IMR-90 (cell line): ENCODE measurements around the gene ZNHIT2. TPM values are rescaled to one million over a fixed set of nuclear protein-coding genes. Genes with fewer than 3 reads are reported as not detected.

Source experiments
- ATAC-seq: fragments of 200-7000 bp; cut with Tn5 transposase; 2 replicates; pipeline ENCODE4 v1.9.1; 2020; ENCODE audit warnings: low read depth, mild to moderate bottlenecking, moderate library complexity
- BruUV-seq: library from RNA; stranded (reverse); fragments of 400-500 nt; replicated peaks from 2 replicates; lab custom pipeline; 2021; lab: Mats Ljungman, UMichigan
- CTCF ChIA-PET: fragments of 300-600 bp; formaldehyde crosslinking; extraction: SDS; loops from one replicate; lab custom pipeline; 2021; ENCODE audit warnings: antibody characterized with exemption; lab: Yijun Ruan, JAX
- POLR2A ChIA-PET: fragments of 300-600 bp; sonication (Branson Sonifier 250); formaldehyde crosslinking; loops from one replicate; lab custom pipeline; 2022; ENCODE audit warnings: antibody characterized with exemption; ENCODE audit not compliant: unreplicated experiment; lab: Charles Lee
- DNase-seq: peaks from one replicate; pipeline ENCODE4 v3.0.0; 2013
- H2AFZ ChIP-seq: replicated peaks from 2 replicates; pipeline ENCODE3; 2013; ENCODE audit warnings: low read length, mild to moderate bottlenecking; ENCODE audit not compliant: poor library complexity
- H2AK5ac ChIP-seq: 2 replicates; pipeline ENCODE4 v1.6.1; 2013; ENCODE audit warnings: low read depth, low read length, inconsistent platforms
- H2AK9ac ChIP-seq: replicated peaks from 2 replicates; pipeline ENCODE3; 2013; ENCODE audit warnings: mild to moderate bottlenecking, low read depth, low read length, moderate library complexity; ENCODE audit not compliant: poor library complexity
- H2BK120ac ChIP-seq: 2 replicates; pipeline ENCODE4 v1.6.1; 2013; ENCODE audit warnings: low read depth, low read length, inconsistent platforms
- H2BK15ac ChIP-seq: 3 replicates; pipeline ENCODE4 v1.6.1; 2013; ENCODE audit warnings: low read depth, low read length, inconsistent platforms
- H2BK20ac ChIP-seq: 2 replicates; pipeline ENCODE4 v1.6.1; 2013; ENCODE audit warnings: low read depth, mild to moderate bottlenecking, inconsistent platforms, low read length, moderate library complexity
- H2BK5ac ChIP-seq: 2 replicates; pipeline ENCODE4 v1.6.1; 2013; ENCODE audit warnings: mild to moderate bottlenecking, low read depth, low read length, inconsistent platforms; ENCODE audit not compliant: poor library complexity, severe bottlenecking
- H3K14ac ChIP-seq: replicated peaks from 2 replicates; pipeline ENCODE4 v1.6.1; 2013; ENCODE audit warnings: low read depth, low read length, inconsistent platforms
- H3K18ac ChIP-seq: 2 replicates; pipeline ENCODE4 v1.6.1; 2013; ENCODE audit warnings: low read depth, low read length, control low read depth
- H3K23ac ChIP-seq: 2 replicates; pipeline ENCODE4 v1.6.1; 2013; ENCODE audit warnings: low read depth, low read length, inconsistent platforms
- H3K27ac ChIP-seq: 2 replicates; pipeline ENCODE4 v1.5.1; 2013; ENCODE audit warnings: mild to moderate bottlenecking, control low read depth, low read length; ENCODE audit not compliant: insufficient read depth
- H3K27me3 ChIP-seq: 2 replicates; pipeline ENCODE4 v1.6.1; 2013; ENCODE audit warnings: low read length; ENCODE audit not compliant: control insufficient read depth, insufficient read depth
- H3K36me3 ChIP-seq: 2 replicates; pipeline ENCODE4 v1.6.1; 2013; ENCODE audit warnings: low read length, mixed read lengths; ENCODE audit not compliant: control insufficient read depth, insufficient read depth
- H3K4ac ChIP-seq: 2 replicates; pipeline ENCODE4 v1.6.1; 2013; ENCODE audit warnings: low read depth, low read length, inconsistent platforms
- H3K4me1 ChIP-seq: 2 replicates; pipeline ENCODE4 v1.6.1; 2013; ENCODE audit warnings: low read length, mixed read lengths; ENCODE audit not compliant: control insufficient read depth, insufficient read depth
- H3K4me2 ChIP-seq: 2 replicates; pipeline ENCODE4 v1.6.1; 2013; ENCODE audit warnings: low read depth, mild to moderate bottlenecking, control low read depth, low read length, moderate library complexity
- H3K4me3 ChIP-seq: 2 replicates; pipeline ENCODE4 v1.5.1; 2013; ENCODE audit warnings: low read depth, mild to moderate bottlenecking, control low read depth, low read length, moderate library complexity; ENCODE audit not compliant: insufficient read depth
- H3K56ac ChIP-seq: 2 replicates; pipeline ENCODE4 v1.6.1; 2013; ENCODE audit warnings: low read length, inconsistent platforms; ENCODE audit not compliant: insufficient read depth; ENCODE audit errors: extremely low read depth
- H3K79me1 ChIP-seq, 2 experiments: 2 replicates each; pipeline ENCODE4 v1.6.1; 2013; ENCODE audit warnings: low read length in 2 of 2, inconsistent platforms in 1 of 2, low read depth in 1 of 2
- H3K9ac ChIP-seq: 2 replicates; pipeline ENCODE4 v1.6.1; 2013; ENCODE audit warnings: low read depth, low read length, control low read depth
- H3K9me1 ChIP-seq: 2 replicates; pipeline ENCODE4 v1.6.1; 2013; ENCODE audit warnings: low read length, inconsistent platforms; ENCODE audit not compliant: insufficient read depth
- H3K9me3 ChIP-seq: 2 replicates; pipeline ENCODE4 v1.6.1; 2013; ENCODE audit warnings: low read length; ENCODE audit not compliant: control insufficient read depth, insufficient read depth
- H4K20me1 ChIP-seq: 2 replicates; pipeline ENCODE4 v1.6.1; 2013; ENCODE audit warnings: low read length, inconsistent platforms; ENCODE audit not compliant: insufficient read depth
- H4K5ac ChIP-seq: 2 replicates; pipeline ENCODE4 v1.6.1; 2013; ENCODE audit warnings: mild to moderate bottlenecking, low read depth, low read length, control low read depth
- H4K8ac ChIP-seq, 2 experiments: 2 replicates each; pipeline ENCODE4 v1.6.1; 2013; ENCODE audit warnings: low read depth in 2 of 2, low read length in 2 of 2, control low read depth in 1 of 2, inconsistent platforms in 1 of 2
- H4K91ac ChIP-seq: 2 replicates; pipeline ENCODE4 v1.6.1; 2013; ENCODE audit warnings: low read depth, low read length, inconsistent platforms; ENCODE audit not compliant: insufficient read depth
- BHLHE40 ChIP-seq: fragments of 150-350 bp; IDR thresholded peaks from 2 replicates; pipeline ENCODE4 v1.6.1; 2016; ENCODE audit warnings: mild to moderate bottlenecking, low read depth, low read length
- CEBPB ChIP-seq: IDR thresholded peaks from 2 replicates; pipeline ENCODE4 v1.6.1; 2012; ENCODE audit warnings: low read depth, low read length, improper control_type of control experiment
- CHD1 ChIP-seq: IDR thresholded peaks from 2 replicates; pipeline ENCODE4 v1.6.1; 2012; ENCODE audit warnings: low read depth, low read length, improper control_type of control experiment
- FOS ChIP-seq: fragments of 150-350 bp; IDR thresholded peaks from 2 replicates; pipeline ENCODE4 v1.6.1; 2016; ENCODE audit warnings: low read depth, low read length
- MAFK ChIP-seq: IDR thresholded peaks from 2 replicates; pipeline ENCODE4 v1.6.1; 2012; ENCODE audit warnings: low read depth, low read length, improper control_type of control experiment
- MAZ ChIP-seq: IDR thresholded peaks from 2 replicates; pipeline ENCODE4 v1.6.1; 2012; ENCODE audit warnings: low read depth, mild to moderate bottlenecking, low read length, improper control_type of control experiment, moderate library complexity, borderline replicate concordance
- MXI1 ChIP-seq: IDR thresholded peaks from 2 replicates; pipeline ENCODE4 v1.6.1; 2012; ENCODE audit warnings: low read depth, mild to moderate bottlenecking, low read length, moderate library complexity, borderline replicate concordance
- NFE2L2 ChIP-seq: fragments of 150-350 bp; IDR thresholded peaks from 2 replicates; pipeline ENCODE4 v1.6.1; 2016; ENCODE audit warnings: low read depth, mild to moderate bottlenecking, low read length
- POLR2A ChIP-seq: IDR thresholded peaks from 2 replicates; pipeline ENCODE4 v1.6.1; 2012; ENCODE audit warnings: mild to moderate bottlenecking, low read depth, low read length
- RAD21 ChIP-seq: IDR thresholded peaks from 2 replicates; pipeline ENCODE4 v1.6.1; 2012; ENCODE audit warnings: low read length, improper control_type of control experiment
- RCOR1 ChIP-seq: IDR thresholded peaks from 2 replicates; pipeline ENCODE4 v1.6.1; 2012; ENCODE audit warnings: mild to moderate bottlenecking, low read length, improper control_type of control experiment; ENCODE audit not compliant: insufficient replicate concordance
- SMC3 ChIP-seq: fragments of 150-350 bp; IDR thresholded peaks from 2 replicates; pipeline ENCODE4 v1.6.1; 2016; ENCODE audit warnings: low read depth, mild to moderate bottlenecking, antibody characterized with exemption, low read length, moderate library complexity
- WGBS, 2 experiments: methylation state at CpG; one replicate each; pipeline versions ENCODE4 v1.1.5 to v1.1.7; 2013; ENCODE audit warnings: missing lambda C conversion rate in 2 of 2; ENCODE audit not compliant: insufficient read length in 1 of 2; ENCODE audit errors: extremely low coverage in 2 of 2; 5-methylcytosine and 5-hydroxymethylcytosine counted together
- dilution Hi-C: fragments of 300-500 bp; cut with HindIII; formaldehyde crosslinking; loops from one replicate; pipeline ENCODE4 v1.14.3; 2018; ENCODE audit warnings: low sequenced_read_pairs; ENCODE audit not compliant: unreplicated experiment
- in situ Hi-C: fragments of 300-500 bp; cut with MboI; formaldehyde crosslinking; loops from 3 replicates; pipeline ENCODE4 v1.14.3; 2019; ENCODE audit warnings: low sequenced_read_pairs, inconsistent platforms, mixed read lengths
- intact Hi-C: fragments of 100-400 bp; cut with micrococcal nuclease; formaldehyde crosslinking; loops from 2 replicates; pipeline ENCODE4 v1.10.0; 2022
- polyA plus RNA-seq, 3 experiments: library from polyadenylated mRNA; depleted of rRNA; stranded (reverse); fragments of >200 nt; gene quantifications; 2 replicates each; pipeline ENCODE4 v1.2.3, GENCODE V29; 2012; ENCODE audit warnings: low replicate concordance in 1 of 3
- total RNA-seq: library from RNA; depleted of rRNA; stranded (reverse); fragments of >200 nt; gene quantifications from 2 replicates; pipeline ENCODE4 v1.2.3, GENCODE V29; 2012
- TF ChIP-seq, protein P1 (sequence below): fragments of 150-350 bp; IDR thresholded peaks from 2 replicates; pipeline ENCODE4 v1.6.1; 2016; ENCODE audit warnings: low read depth, mild to moderate bottlenecking, low read length, moderate library complexity, borderline replicate concordance
- TF ChIP-seq, protein P2 (sequence below): fragments of 150-350 bp; IDR thresholded peaks from 2 replicates; pipeline ENCODE4 v1.6.1; 2017; ENCODE audit warnings: mild to moderate bottlenecking, antibody characterized with exemption, low read length, low read depth

The ZNHIT2 gene
- total and polyA plus RNA-seq, 2 of the 4 experiments (the other 2 are of a cell fraction) = 3.9 to 5.9 TPM

DNA sequence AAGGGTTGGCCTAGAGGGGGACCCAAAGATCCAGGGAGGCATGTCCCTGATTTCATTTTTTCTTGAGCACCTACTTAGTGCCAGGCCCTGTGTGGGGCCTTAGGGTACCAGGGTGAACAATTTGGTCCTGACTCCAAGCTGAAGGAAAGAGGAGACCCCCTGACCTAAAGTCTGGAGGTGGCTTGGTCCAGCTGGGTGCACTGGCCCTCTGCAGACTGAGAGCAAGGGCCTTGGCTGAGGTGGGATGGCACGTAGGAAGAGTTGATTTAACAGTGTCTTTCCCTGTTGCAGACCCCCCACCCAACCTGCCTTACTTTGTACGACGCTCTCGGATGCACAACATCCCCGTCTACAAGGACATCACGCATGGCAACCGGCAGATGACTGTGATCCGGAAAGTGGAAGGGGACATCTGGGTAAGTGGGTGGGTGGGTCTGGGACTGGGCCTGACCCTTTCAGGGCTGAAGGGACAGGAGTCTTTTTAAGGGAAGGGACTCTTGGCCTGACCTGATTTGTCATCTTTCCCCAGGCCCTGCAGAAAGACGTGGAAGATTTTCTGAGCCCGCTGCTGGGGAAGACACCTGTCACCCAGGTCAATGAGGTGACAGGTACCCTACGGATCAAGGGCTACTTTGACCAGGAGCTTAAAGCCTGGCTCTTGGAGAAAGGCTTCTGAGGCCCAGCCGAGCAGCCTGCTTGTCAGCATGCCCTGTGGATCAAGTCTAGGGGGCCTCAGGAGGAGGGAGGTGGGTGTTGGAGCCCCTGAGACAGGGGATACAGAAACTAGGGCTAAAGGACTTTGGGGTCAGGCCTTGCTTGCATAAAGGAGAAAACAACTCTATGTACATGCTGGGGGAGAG lies 7.9 kb upstream of the ZNHIT2 start (continued):
- no peak for TF ChIP-seq NFE2L2

DNA sequence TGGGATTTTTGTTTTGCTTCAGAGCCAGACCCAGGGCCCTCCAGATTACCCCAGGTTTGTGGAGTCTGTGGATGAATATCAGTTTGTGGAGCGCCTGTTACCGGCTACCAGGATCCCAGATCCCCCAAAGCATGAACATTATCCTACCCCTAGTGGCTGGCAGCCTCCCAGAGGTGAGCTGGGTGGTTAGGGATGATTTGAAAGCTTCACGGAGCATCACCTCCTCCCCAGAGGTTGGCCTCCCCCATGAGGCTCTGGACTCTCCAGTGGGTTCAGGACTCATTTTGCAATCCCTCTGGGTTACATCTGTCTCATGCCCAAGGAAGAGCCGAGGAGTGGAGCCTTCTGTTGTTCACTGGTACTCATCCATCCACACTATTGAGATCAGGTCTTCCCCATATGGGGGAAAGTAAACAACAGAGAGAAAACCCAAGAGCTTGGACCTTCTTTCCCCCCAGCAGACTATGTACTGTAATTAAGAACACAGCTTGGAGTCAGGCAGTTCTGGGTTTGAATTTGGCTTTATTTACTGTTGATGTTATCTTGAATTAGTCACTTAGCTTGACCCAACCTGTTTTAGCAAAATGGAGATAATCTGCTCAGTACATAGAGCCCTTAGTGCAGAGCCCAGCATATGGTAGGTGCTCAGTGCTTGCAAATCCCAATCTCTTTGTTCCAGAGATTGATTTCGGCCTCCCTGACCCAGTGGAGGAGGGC lies 7.1 kb upstream of the ZNHIT2 start:
- peaks cover 59% of the 10 kb centered on the region for H3K36me3 ChIP-seq
- no peak overlapping the region for H2AK9ac ChIP-seq
- H2AFZ ChIP-seq = no peak overlapping the region
- no peak overlapping the region for H3K4ac ChIP-seq
- no peak overlapping the region for H3K27ac ChIP-seq
- H3K9me3 ChIP-seq = no peaks in the 10 kb centered on the region
- H2BK120ac ChIP-seq = no peak overlapping the region
- no peak overlapping the region for H4K8ac ChIP-seq
- peaks cover 30 to 69% of the 10 kb centered on the region in 2 experiments for H3K79me1 ChIP-seq
- H4K20me1 ChIP-seq = peaks cover 9% of the 10 kb centered on the region; the same call in 1 of the 2 replicates
- no peak overlapping the region for H3K4me2 ChIP-seq
- H3K4me1 ChIP-seq = no peaks in the 10 kb centered on the region; the same call in 1 of the 2 replicates
- no peak overlapping the region for H2BK20ac ChIP-seq
- no TSS peak for BruUV-seq
- ChIA-PET CTCF (no interaction called here), POLR2A (no interaction called here)
- no peak overlapping the region for H4K91ac ChIP-seq
- H3K27me3 ChIP-seq = no peaks in the 10 kb centered on the region
- no peak overlapping the region for H2AK5ac ChIP-seq
- intact Hi-C loops (loop anchor here (5.0 kb wide), 1 partner anchor 58 kb away; the partner anchor contains the start of gene CAPN1), dilution Hi-C loops (no loop called here), in situ Hi-C loops (no loop called here)
- no peak overlapping the region for H3K56ac ChIP-seq
- H3K4me3 ChIP-seq = no peak overlapping the region
- no peak overlapping the region for H2BK5ac ChIP-seq
- no peak overlapping the region for H4K5ac ChIP-seq
- WGBS, 2 experiments = no CpG with 5 or more reads among the region's 5 CpGs
- H3K18ac ChIP-seq = no peak overlapping the region
- 0 out of 2 replicates have a peak, but pooled peaks cover 4% of the 10 kb centered on the region for H3K9me1 ChIP-seq
- ATAC-seq = no peak
- H2BK15ac ChIP-seq = no peak overlapping the region
- H3K14ac ChIP-seq = no peak overlapping the region
- no peak overlapping the region for H3K9ac ChIP-seq
- DNase-seq = no peak
- no peak overlapping the region for H3K23ac ChIP-seq
- TF ChIP-seq FOS (no peak), SMC3 (no peak), RAD21 (no peak), CHD1 (no peak), RCOR1 (no peak), BHLHE40 (no peak), CEBPB (no peak), MAZ (no peak), POLR2A (no peak), MAFK (no peak), MXI1 (no peak), NFE2L2 (no peak)
- TF ChIP-seq, protein P1, sequence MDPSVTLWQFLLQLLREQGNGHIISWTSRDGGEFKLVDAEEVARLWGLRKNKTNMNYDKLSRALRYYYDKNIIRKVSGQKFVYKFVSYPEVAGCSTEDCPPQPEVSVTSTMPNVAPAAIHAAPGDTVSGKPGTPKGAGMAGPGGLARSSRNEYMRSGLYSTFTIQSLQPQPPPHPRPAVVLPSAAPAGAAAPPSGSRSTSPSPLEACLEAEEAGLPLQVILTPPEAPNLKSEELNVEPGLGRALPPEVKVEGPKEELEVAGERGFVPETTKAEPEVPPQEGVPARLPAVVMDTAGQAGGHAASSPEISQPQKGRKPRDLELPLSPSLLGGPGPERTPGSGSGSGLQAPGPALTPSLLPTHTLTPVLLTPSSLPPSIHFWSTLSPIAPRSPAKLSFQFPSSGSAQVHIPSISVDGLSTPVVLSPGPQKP = no peak
- TF ChIP-seq, protein P2, sequence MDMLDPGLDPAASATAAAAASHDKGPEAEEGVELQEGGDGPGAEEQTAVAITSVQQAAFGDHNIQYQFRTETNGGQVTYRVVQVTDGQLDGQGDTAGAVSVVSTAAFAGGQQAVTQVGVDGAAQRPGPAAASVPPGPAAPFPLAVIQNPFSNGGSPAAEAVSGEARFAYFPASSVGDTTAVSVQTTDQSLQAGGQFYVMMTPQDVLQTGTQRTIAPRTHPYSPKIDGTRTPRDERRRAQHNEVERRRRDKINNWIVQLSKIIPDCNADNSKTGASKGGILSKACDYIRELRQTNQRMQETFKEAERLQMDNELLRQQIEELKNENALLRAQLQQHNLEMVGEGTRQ = no peak
